Measurements from ENCODE around the gene PLSCR4. TPM values are rescaled to one million over a fixed set of nuclear protein-coding genes. Genes with fewer than 3 reads are reported as not detected.

The PLSCR4 gene
- total RNA-seq, 1 donor from 2014 or later = 11.3 TPM

GRCh38 chr3:146191051-146191450 is 59.9 kb downstream of the PLSCR4 start:
- H3K27ac Mint-ChIP-seq (ENCODE audit: unreplicated experiment) = no peak overlapping the region
- H3K36me3 Mint-ChIP-seq (ENCODE audit: low read depth, unreplicated experiment) = no peaks in the 10 kb centered on the region

DNA sequence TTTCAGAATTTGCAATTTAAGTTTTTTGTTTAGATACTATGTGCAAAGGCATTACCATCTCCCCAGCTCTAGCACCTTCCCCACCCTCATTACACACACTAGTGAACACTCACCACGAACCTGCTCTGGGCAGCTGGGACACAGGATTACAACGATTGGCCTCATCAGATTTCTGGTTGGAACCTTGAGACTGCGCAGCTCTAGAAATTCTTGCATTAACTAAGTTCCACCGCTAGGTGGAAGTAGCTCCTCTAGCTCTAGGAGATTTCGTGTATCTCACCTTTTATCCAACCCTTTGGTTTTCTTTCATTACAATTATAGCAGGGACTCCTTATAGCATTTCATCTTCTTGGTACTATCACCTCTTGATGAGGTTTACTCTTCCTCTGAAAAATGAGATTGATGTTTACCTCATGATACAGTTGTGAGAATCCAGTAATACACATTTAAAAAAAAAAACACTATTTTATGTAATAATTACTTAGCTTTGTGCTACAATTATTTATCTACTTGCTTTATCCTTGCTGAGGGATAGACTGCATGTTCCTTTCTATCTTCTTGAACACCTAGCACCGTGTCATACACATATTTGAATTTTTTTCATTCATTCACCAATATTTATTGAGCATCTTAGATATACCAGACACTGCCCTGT is 61.3 kb downstream of the PLSCR4 start:
- no peak overlapping the region for H3K27ac Mint-ChIP-seq (ENCODE audit: unreplicated experiment)
- no peaks in the 10 kb centered on the region for H3K9me3 Mint-ChIP-seq (ENCODE audit: unreplicated experiment)
- peak; percentile 29 for DNase-seq (ENCODE audit: low spot score)
- TF ChIP-seq CTCF (IDR thresholded peaks at IDR 0.05; ENCODE audit: unreplicated experiment) = peak; percentile 90
- H3K4me1 Mint-ChIP-seq (ENCODE audit: unreplicated experiment) = peaks cover 4% of the 10 kb centered on the region
- H3K4me3 Mint-ChIP-seq (ENCODE audit: unreplicated experiment) = no peak overlapping the region
- H3K36me3 Mint-ChIP-seq (ENCODE audit: low read depth, unreplicated experiment) = no peaks in the 10 kb centered on the region
- H3K27me3 Mint-ChIP-seq (ENCODE audit: unreplicated experiment) = no peaks in the 10 kb centered on the region

More at GRCh38 chr3:146191051-146191450, 59.9 kb downstream of the PLSCR4 start:
- Mint-ChIP-seq H3K27me3 (ENCODE audit: unreplicated experiment) (no peaks in the 10 kb centered on the region), H3K4me3 (ENCODE audit: unreplicated experiment) (no peak overlapping the region), H3K4me1 (ENCODE audit: unreplicated experiment) (peaks cover 4% of the 10 kb centered on the region), H3K9me3 (ENCODE audit: unreplicated experiment) (no peaks in the 10 kb centered on the region)
- TF ChIP-seq CTCF (IDR thresholded peaks at IDR 0.05; ENCODE audit: unreplicated experiment) = no peak
- DNase-seq (ENCODE audit: low spot score) = no peak

DNA sequence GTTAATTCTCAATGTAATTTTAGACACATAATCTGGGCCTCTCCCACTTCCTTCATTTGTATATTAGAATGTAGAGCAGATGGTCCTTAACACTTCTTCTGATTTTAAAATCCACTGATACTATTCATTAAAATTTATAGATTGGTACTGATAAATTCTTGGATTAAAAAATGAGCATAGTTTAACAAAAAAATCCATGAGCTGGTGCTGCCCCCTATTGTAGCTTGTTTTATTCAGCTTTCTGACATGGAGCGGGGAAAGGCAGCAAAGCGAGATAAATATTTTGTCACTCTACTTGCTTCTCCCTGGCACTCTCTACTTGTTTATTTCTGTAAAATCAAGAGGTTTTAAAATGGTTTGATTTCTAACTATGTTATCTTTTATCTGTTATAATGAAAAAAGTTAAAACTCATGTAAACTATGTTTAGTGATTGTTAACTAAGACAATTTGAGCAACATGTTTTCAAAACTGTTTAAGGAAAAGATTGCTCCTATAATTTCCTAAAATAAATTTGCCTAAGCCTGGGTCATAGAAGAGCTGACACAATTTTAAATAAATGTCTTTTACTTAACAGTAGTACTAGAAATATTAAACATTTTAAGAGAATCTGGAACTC is 63.5 kb downstream of the PLSCR4 start:
- no peaks in the 10 kb centered on the region for H3K27me3 Mint-ChIP-seq (ENCODE audit: unreplicated experiment)
- no peaks in the 10 kb centered on the region for H3K9me3 Mint-ChIP-seq (ENCODE audit: unreplicated experiment)
- H3K4me3 Mint-ChIP-seq (ENCODE audit: unreplicated experiment) = no peak overlapping the region
- H3K36me3 Mint-ChIP-seq (ENCODE audit: low read depth, unreplicated experiment) = no peaks in the 10 kb centered on the region
- peaks cover 4% of the 10 kb centered on the region for H3K4me1 Mint-ChIP-seq (ENCODE audit: unreplicated experiment)
- peak; percentile 28 for DNase-seq (ENCODE audit: low spot score)
- peak; percentile 45 for TF ChIP-seq CTCF (IDR thresholded peaks at IDR 0.05; ENCODE audit: unreplicated experiment)
- peak overlapping the region; percentile 25 for H3K27ac Mint-ChIP-seq (ENCODE audit: unreplicated experiment)

DNA sequence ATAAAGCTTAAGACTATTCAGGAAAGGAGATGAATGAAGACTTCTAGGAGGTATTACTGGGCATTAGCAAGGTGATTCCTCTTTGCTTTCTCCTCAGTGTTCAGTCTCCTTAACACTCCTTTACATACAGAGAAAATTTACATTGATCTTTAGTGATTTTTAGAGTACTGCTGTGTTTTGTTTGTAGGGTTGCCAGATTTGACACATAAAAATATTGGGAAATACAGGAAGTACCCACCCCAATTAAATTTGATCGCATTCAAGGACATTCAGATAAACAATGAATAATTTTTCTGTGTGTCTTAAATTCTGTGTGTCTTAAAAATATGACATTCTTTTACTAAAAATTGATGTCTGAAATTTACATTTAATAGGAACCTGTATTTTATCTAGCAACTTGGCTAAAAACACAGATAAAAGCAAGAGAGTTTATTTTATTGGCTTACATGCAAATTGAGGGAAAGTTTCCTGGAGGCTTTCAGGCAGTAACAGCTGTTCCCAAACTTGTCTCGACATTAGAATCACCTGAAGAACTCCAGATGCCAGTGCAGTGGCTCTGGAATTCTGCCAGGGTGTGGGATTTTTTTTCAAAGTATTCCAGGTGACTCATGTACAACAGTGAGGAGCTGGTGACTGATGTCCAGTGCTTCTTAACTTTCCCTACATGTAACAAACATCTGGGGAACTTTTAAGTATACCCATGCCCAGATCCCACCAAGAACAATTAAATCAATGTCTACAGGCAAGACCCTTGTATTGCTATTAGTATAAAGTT is 66.5 kb downstream of the PLSCR4 start:
- no peaks in the 10 kb centered on the region for H3K36me3 Mint-ChIP-seq (ENCODE audit: low read depth, unreplicated experiment)
- TF ChIP-seq CTCF (IDR thresholded peaks at IDR 0.05; ENCODE audit: unreplicated experiment) = no peak

More for the DNA sequence above, 66.5 kb downstream of the PLSCR4 start:
- Mint-ChIP-seq H3K4me1 (ENCODE audit: unreplicated experiment) (peaks cover 3% of the 10 kb centered on the region), H3K27me3 (ENCODE audit: unreplicated experiment) (no peaks in the 10 kb centered on the region), H3K4me3 (ENCODE audit: unreplicated experiment) (no peak overlapping the region), H3K27ac (ENCODE audit: unreplicated experiment) (no peak overlapping the region), H3K9me3 (ENCODE audit: unreplicated experiment) (no peaks in the 10 kb centered on the region)
- DNase-seq (ENCODE audit: low spot score) = no peak
